Measurements from ENCODE around the gene ABHD16B.
"Not testable (repeated sequence)": the region's sequence is repeated elsewhere in the genome, so short reads cannot be mapped to it uniquely, and the experiment has no call there.

ABHD16B gene

DNA sequence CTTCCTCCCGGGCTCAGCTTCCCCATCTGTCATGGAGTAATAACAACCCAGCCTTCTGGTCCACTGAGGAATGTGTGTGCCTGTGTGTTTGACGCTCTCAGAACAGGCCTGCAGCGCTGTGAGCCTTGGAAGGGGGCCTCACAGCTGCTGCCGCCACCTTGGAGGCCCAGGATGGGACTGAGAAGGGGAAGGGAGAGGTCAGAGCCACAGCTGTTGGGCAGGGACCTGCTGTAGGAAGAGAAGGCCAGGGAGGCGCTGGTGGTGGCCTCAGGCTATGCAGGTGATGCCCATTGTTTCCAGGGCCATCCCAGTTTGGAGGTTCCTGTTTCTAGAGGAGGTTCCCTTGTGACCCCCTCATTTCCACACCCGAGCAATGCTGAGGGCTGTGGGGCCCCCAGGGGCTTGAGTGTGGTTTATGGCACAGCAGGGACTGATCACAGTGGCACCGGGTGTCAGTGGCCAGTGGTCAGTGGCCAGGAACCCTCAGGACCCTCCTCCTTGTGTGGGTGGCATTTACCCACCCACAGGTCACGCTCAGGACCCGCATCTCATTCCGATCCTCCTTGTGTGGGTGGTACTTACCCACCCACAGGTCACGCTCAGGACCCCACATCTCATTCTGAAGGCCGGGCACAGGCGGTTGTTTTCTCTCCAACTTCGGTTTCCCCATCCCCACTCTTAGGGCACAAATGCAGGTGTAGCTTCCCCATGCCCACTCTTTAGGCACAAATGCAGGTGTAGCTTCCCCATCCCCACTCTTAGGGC is 17.8 kb downstream of the ABHD16B start:
- no peak for DNase-seq (ENCODE audit: low read depth in 2 of 2)

- not testable (repeated sequence) for DNase-seq (ENCODE audit: low read depth in 2 of 2)
These were observed 19.6 kb downstream of the ABHD16B start for GRCh38 chr20:63880901-63881300.

DNA sequence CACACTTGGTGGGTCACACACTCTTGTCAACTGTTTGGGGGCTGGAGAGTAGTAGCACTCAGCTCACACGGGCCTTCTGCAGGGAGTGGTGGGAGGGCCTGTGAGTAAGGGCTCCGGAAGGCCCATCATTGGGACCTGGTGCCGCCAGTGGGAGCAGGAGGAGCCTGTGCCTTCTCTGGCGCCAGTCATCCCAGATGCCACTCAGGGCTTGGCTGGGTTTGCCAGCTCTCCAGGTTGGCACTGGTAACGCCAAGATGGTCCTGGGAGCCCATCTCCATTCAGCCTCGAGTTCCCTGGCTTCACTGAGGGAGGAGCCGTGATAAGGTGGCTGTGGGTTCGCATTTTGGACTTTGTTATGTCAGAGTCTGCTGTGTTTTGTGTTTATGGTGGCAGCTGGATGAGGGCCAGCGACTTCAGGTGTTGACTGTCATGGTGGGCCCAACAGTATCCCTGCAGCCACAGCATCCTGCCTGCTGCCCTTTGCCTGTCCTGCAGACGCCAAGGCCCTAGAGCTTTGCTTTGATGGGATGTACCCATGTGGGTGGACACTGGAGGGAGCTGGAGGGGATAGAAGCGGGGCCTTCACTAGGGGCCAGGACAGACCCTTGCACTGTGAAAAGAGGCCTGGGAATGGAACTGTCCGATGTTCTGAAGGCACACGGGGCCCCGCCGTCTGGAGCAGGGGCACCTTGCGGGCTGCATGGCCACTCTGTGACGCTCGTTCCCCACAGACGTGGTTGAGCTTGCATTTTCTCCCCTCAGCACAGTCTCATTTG is 20.3 kb downstream of the ABHD16B start:
- DNase-seq (ENCODE audit: low read depth in 2 of 2): no peak

GRCh38 chr20:63882257-63883200 is 21.2 kb downstream of the ABHD16B start:
- DNase-seq (ENCODE audit: low read depth in 2 of 2): no peak

DNA sequence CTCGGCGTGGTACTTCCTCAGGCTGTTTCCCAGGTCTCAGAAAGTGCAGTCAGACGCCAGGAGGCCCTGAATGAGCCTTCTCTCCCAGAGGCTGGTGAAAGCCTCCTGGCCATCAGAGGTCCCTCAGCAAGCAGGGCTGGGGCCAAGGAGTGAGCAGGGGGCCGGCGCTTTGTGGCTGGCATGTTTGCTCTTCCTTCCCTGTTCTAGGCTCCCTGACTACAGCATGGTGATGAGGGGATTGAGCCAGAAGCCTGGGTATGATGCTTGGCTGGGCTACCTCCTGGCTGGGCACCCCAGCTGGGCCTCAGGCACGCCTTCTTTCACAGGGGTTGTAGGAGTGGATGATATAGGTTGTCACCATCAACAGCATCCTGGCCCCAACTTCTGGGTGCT is 21.9 kb downstream of the ABHD16B start:
- DNase-seq (ENCODE audit: low read depth in 2 of 2): no peak

- DNase-seq (ENCODE audit: low read depth in 2 of 2): no peak
These were observed 23.4 kb downstream of the ABHD16B start for GRCh38 chr20:63884506-63885263.

GRCh38 chr20:63885264-63886053 is 24.2 kb downstream of the ABHD16B start:
- DNase-seq (ENCODE audit: low read depth in 2 of 2): no peak

GRCh38 chr20:63886054-63886419 is 24.7 kb downstream of the ABHD16B start:
- no peak for DNase-seq (ENCODE audit: low read depth in 2 of 2)

- no peak for DNase-seq (ENCODE audit: low read depth in 2 of 2)
These were observed 25.6 kb downstream of the ABHD16B start for GRCh38 chr20:63886921-63887320.

GRCh38 chr20:63889241-63890200 is 28.2 kb downstream of the ABHD16B start:
- DNase-seq (ENCODE audit: low read depth in 2 of 2): no peak

GRCh38 chr20:63890201-63890576 is 28.9 kb downstream of the ABHD16B start:
- DNase-seq (ENCODE audit: low read depth in 2 of 2): no peak

- no peak for DNase-seq (ENCODE audit: low read depth in 2 of 2)
These were observed 29.3 kb downstream of the ABHD16B start for GRCh38 chr20:63890616-63891015.

DNA sequence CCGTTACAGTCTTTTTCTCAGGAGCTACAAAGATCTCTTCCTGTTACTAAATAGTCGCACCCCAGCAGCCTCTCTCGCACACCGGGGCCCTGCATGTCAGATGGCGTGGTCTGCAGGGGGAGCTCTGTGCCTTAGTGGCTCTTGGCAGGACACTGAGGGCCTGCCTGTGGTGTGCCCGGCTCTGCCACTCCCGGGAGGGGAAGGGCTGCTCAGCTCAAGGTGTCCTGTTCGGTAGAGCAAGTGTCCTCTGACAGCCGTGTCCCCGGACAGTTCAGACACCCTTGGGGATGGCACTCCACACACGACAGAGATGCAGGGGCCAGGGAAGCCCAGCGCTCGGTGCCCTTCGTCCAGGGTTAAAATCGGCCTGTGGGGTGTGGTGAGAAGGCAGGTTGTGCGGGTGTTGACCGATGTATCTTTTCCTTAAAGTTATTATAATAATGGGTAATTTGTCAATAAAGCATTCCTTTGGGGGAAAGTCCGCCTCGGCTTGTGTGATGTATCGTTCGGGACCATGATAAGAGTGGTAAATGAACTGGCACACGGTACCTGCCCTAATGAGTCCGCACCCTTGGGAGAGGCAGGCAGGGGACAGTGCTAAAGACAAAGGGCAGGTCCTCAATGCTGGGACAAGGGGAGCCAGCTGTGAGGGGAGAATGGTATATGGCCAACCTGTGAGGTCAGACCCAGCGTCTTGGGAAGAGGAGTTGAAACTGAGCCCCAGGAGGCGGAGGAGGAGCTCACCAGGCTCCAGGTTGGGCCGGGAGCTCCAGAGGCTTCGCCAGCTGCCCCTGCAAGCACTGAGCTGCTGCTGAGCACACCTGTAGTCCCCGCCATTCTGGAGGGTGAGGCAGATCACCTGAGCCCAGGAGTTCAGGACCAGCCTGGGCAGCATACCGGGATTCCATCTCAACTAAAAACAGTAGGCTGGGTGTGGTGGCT is 30.0 kb downstream of the ABHD16B start:
- no peak for DNase-seq (ENCODE audit: low read depth in 2 of 2)

GRCh38 chr20:63892402-63892801 is 31.1 kb downstream of the ABHD16B start:
- DNase-seq (ENCODE audit: low read depth in 2 of 2): no peak

GRCh38 chr20:63893999-63894357 is 32.7 kb downstream of the ABHD16B start:
- DNase-seq (ENCODE audit: low read depth in 2 of 2): no peak

DNA sequence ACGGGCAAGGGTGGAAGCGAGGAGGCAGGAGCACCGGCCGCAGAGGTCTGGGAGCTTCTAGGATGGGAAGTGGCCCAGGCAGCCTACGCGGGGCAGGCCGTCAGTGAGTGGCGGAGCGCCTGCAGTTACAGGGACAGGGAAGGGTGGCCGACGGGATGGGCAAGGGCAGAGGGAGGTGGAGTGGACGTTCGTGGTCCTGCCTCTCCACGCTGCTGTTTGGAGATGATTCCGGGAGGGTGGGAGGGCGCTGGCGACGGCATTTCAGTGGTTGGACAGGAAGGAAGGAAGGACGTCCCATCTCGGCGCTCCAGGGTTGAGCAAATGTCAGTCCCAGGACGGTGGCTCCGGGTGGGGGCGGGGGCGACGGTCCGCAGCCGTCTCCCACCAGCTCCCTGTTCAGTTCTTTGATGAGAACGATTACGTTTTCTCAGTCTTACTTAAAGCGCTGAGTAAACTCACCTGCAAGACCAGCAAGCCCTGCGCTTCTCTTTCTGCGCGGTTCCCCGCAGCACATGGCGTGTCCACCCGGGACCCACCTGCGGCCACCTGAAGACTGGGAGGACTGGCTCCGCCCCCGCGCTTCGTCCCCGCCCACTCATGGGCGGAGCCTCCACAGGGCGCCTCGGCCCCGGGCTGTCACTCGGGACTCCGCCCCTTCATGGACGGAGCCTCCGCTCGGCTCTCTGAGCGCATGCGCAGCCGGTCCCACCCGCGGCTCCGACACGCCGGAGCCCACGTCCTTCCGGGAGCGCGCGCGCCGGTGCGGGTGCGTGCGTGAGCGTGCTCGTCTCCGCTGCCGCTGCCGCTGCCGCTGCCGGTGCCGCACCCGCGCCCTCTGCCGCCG is 33.3 kb downstream of the ABHD16B start, which contains the start of gene DNAJC5:
Gene DNAJC5 (plus strand): TSS at position 769 of the 844 bp plus-strand sequence. CDS start 33,220 bp downstream, outside the sequence.
- DNase-seq (ENCODE audit: low read depth in 2 of 2): peak; percentile 80 to 81

Data from fibroblast of skin of left biceps (primary cell).